Measurements from ENCODE around the gene CNNM2. TPM values are rescaled to one million over a fixed set of nuclear protein-coding genes. Genes with fewer than 3 reads are reported as not detected.

CNNM2 gene
- total RNA-seq, 2 experiments from 2014 or later: 7.7 to 8.1 TPM

GRCh38 chr10:103013416-103013815 lies 95.3 kb downstream of the CNNM2 start:
- no peaks in the 10 kb centered on the region for H3K9me3 Mint-ChIP-seq (ENCODE audit: insufficient read depth)
- H3K4me1 Mint-ChIP-seq (ENCODE audit: low read depth): no peaks in the 10 kb centered on the region
- DNase-seq: no peak
- no peaks in the 10 kb centered on the region for H3K36me3 Mint-ChIP-seq (ENCODE audit: low read depth)
- H3K27me3 Mint-ChIP-seq (ENCODE audit: low read depth): no peaks in the 10 kb centered on the region
- CTCF ChIA-PET: no interaction called here
- no peak for ATAC-seq
- H3K4me3 Mint-ChIP-seq: no peak overlapping the region
- POLR2A ChIA-PET: no interaction called here
- no peak overlapping the region for H3K27ac Mint-ChIP-seq

- ATAC-seq: no peak
- Mint-ChIP-seq H3K27me3 (ENCODE audit: low read depth) (peaks cover 3% of the 10 kb centered on the region), H3K36me3 (ENCODE audit: low read depth) (no peaks in the 10 kb centered on the region), H3K4me1 (ENCODE audit: low read depth) (no peaks in the 10 kb centered on the region), H3K27ac (no peak overlapping the region), H3K9me3 (ENCODE audit: insufficient read depth) (no peaks in the 10 kb centered on the region), H3K4me3 (no peak overlapping the region)
- ChIA-PET POLR2A (no interaction called here), CTCF (no interaction called here)
- DNase-seq: no peak
Measured at GRCh38 chr10:103019425-103019824, 101.3 kb downstream of the CNNM2 start.

DNA sequence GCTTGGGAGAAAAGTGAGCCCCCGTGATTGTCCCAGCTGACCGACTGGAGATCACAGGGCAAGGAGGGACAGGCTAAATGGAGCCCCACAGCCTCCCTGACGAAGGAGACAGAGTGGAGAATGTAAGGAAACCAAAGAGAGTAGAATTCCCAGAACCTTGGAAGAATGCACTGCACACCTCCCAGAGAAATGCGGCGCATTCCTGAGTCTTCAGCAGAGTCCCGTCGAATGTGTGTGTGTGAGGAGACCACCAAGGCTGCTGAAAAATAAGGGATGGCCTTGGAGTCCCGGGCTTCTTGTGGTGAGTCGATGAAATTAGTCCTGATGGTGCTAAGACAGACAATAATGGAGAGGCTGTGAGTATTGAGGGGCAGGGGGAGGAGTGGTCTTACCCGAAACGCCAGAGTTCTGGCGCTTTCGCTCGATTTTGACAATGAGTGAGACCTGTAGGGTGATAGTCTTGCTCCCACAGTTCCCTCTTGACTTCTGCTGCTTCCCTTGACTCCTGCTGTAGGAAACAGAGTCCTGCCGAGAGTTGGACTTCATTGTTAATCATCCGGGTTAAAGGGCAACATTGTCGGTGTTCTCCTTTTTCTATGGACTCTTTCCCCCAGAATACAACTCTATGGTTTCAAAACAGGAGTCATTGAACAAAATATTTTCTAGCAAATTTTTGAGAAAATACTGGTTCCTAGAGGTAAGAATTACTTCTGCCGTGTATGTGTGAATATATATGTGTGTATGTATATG lies 103.2 kb downstream of the CNNM2 start:
- Mint-ChIP-seq H3K9me3 (ENCODE audit: insufficient read depth) (no peaks in the 10 kb centered on the region), H3K36me3 (ENCODE audit: low read depth) (no peaks in the 10 kb centered on the region), H3K4me1 (ENCODE audit: low read depth) (no peaks in the 10 kb centered on the region), H3K4me3 (no peak overlapping the region), H3K27me3 (ENCODE audit: low read depth) (peaks cover 3% of the 10 kb centered on the region), H3K27ac (no peak overlapping the region)
- ChIA-PET POLR2A (no interaction called here), CTCF (no interaction called here)
- no peak for ATAC-seq
- no peak for DNase-seq

DNA sequence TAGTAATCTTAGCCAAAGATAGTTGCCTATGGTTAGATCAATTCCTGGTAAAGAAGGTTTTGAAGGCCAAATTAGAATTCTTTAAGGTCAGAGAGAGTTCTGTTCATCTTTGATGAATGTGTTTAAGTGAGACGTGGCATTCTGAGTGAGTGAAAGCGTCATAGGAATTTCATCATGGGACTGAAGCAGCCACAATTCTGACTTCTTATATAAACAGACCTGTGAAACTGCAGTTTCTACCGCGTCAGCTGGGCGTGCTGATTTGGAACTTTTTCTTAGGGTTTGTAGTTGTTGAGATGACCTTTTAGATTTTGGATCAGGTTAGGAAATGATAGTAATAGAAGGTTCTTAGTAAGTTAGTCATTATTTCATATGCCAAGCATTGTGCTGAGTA lies 103.8 kb downstream of the CNNM2 start:
- no peaks in the 10 kb centered on the region for H3K9me3 Mint-ChIP-seq (ENCODE audit: insufficient read depth)
- peaks cover 3% of the 10 kb centered on the region for H3K27me3 Mint-ChIP-seq (ENCODE audit: low read depth)
- H3K36me3 Mint-ChIP-seq (ENCODE audit: low read depth): no peaks in the 10 kb centered on the region
- no peak for ATAC-seq
- CTCF ChIA-PET: no interaction called here
- no peak for DNase-seq
- H3K4me1 Mint-ChIP-seq (ENCODE audit: low read depth): no peaks in the 10 kb centered on the region
- POLR2A ChIA-PET: no interaction called here
- no peak overlapping the region for H3K4me3 Mint-ChIP-seq
- no peak overlapping the region for H3K27ac Mint-ChIP-seq

DNA sequence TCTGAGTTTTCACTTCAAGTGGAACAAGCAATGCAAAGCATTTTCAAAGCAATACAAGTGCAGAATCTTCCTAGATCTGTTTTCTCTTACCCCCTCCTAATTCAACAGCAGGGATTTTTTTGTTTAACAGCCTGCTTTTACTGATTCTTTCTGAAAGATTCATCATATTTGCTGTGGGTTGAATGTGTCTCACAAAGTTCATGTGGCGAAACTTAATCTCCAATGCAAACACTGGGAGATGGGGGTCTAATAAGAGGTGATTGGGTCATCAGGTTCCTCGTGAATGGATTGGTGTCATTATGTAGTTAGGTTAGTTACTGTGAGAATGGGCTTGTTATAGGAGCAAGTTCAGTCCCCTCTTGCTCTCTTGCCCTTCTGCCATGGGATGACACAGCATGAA lies 107.6 kb downstream of the CNNM2 start:
- ChIA-PET CTCF (no interaction called here), POLR2A (no interaction called here)
- Mint-ChIP-seq H3K4me3 (no peak overlapping the region), H3K4me1 (ENCODE audit: low read depth) (no peaks in the 10 kb centered on the region), H3K27ac (no peak overlapping the region), H3K36me3 (ENCODE audit: low read depth) (no peaks in the 10 kb centered on the region), H3K9me3 (ENCODE audit: insufficient read depth) (no peaks in the 10 kb centered on the region), H3K27me3 (ENCODE audit: low read depth) (peaks cover under 1% of the 10 kb centered on the region)
- DNase-seq: no peak
- no peak for ATAC-seq

- Mint-ChIP-seq H3K9me3 (ENCODE audit: insufficient read depth) (no peaks in the 10 kb centered on the region), H3K4me1 (ENCODE audit: low read depth) (no peaks in the 10 kb centered on the region), H3K36me3 (ENCODE audit: low read depth) (no peaks in the 10 kb centered on the region), H3K4me3 (no peak overlapping the region), H3K27me3 (ENCODE audit: low read depth) (no peaks in the 10 kb centered on the region), H3K27ac (no peak overlapping the region)
- no peak for DNase-seq
- ATAC-seq: no peak
- ChIA-PET POLR2A (no interaction called here), CTCF (no interaction called here)
Measured at GRCh38 chr10:103038570-103038969, 120.5 kb downstream of the CNNM2 start.

DNA sequence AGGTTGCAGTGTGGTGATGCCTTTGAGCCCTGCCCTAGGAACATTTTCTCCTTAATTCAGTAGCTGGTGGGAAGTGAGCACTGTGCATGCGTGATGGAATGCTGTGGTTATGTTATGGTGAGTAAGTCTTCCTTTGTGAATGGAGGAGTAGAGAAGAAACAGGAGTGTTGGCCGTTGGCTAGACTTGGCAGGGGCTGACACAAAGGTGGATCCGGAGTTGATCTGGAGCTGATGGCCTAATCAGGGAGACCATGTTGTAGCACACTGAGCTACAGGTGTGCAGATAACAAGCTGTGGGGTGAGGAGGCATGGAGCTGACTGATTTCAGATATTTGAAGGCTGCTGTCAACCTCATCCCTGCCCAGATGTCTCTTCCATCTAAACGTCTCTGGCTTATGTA lies 122.3 kb downstream of the CNNM2 start:
- POLR2A ChIA-PET: no interaction called here
- H3K27ac Mint-ChIP-seq: no peak overlapping the region
- CTCF ChIA-PET: interaction anchor here (1.2 kb wide), 1 partner anchor 124 kb away, joined by 3 read pairs; no protein-coding TSS in a partner anchor
- no peak for DNase-seq
- H3K4me1 Mint-ChIP-seq (ENCODE audit: low read depth): no peaks in the 10 kb centered on the region
- no peak overlapping the region for H3K4me3 Mint-ChIP-seq
- H3K36me3 Mint-ChIP-seq (ENCODE audit: low read depth): no peaks in the 10 kb centered on the region
- no peaks in the 10 kb centered on the region for H3K27me3 Mint-ChIP-seq (ENCODE audit: low read depth)
- H3K9me3 Mint-ChIP-seq (ENCODE audit: insufficient read depth): no peaks in the 10 kb centered on the region
- no peak for ATAC-seq

DNA sequence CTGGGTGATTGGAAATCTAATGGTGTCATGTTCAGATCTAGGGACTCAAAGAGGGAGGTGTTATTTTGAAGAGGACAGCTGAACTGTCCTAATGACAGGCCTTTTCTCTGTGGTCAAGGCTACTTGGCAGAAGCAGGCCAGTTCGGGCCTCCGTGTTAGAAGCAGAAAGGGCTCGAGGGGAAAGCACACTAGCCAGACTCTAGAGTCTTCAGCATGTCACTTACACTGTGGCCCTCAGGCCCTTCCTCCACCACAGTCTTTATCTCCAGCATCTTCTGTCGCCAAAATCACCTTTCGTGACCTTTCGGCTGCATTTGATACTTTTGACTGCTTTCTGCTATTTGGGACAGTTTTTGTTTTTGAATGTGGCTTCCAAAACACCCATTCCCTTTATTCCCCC lies 123.3 kb downstream of the CNNM2 start:
- Mint-ChIP-seq H3K4me3 (no peak overlapping the region), H3K9me3 (ENCODE audit: insufficient read depth) (no peaks in the 10 kb centered on the region), H3K36me3 (ENCODE audit: low read depth) (no peaks in the 10 kb centered on the region), H3K27ac (no peak overlapping the region), H3K27me3 (ENCODE audit: low read depth) (no peaks in the 10 kb centered on the region), H3K4me1 (ENCODE audit: low read depth) (no peaks in the 10 kb centered on the region)
- ChIA-PET CTCF (no interaction called here), POLR2A (no interaction called here)
- DNase-seq (no peak), ATAC-seq (no peak)

DNA sequence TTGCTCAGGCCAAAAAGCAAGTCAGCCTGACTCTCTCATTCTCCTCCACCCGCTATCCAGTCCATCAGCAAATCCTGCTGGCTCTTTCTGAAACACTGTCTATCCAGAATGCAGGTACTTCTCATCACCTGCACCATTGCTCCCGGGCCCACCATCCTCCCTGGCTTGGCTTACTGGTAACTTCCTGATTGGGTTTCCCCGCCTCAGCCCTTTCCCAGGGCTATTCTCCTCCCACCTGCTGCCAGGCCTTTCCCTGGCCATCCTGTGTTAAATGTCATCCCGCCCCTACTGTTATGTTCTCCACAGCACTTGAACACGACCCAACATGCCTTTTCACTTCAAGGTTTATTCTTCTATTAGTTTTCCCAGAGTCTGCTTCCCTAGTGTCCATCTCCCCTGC lies 124.0 kb downstream of the CNNM2 start:
- DNase-seq: no peak
- ATAC-seq: no peak
- Mint-ChIP-seq H3K4me1 (ENCODE audit: low read depth) (no peaks in the 10 kb centered on the region), H3K27me3 (ENCODE audit: low read depth) (no peaks in the 10 kb centered on the region), H3K36me3 (ENCODE audit: low read depth) (no peaks in the 10 kb centered on the region), H3K4me3 (no peak overlapping the region), H3K27ac (no peak overlapping the region), H3K9me3 (ENCODE audit: insufficient read depth) (no peaks in the 10 kb centered on the region)
- ChIA-PET CTCF (no interaction called here), POLR2A (no interaction called here)

GRCh38 chr10:103042908-103043307 lies 124.8 kb downstream of the CNNM2 start:
- Mint-ChIP-seq H3K9me3 (ENCODE audit: insufficient read depth) (no peaks in the 10 kb centered on the region), H3K36me3 (ENCODE audit: low read depth) (no peaks in the 10 kb centered on the region), H3K27ac (no peak overlapping the region), H3K4me1 (ENCODE audit: low read depth) (no peaks in the 10 kb centered on the region), H3K27me3 (ENCODE audit: low read depth) (no peaks in the 10 kb centered on the region), H3K4me3 (no peak overlapping the region)
- ATAC-seq (no peak), DNase-seq (no peak)
- ChIA-PET CTCF (no interaction called here), POLR2A (no interaction called here)

GRCh38 chr10:103044942-103045489 lies 126.9 kb downstream of the CNNM2 start:
- H3K36me3 Mint-ChIP-seq (ENCODE audit: low read depth): no peaks in the 10 kb centered on the region
- H3K4me3 Mint-ChIP-seq: no peak overlapping the region
- CTCF ChIA-PET: interaction anchor here (1.3 to 1.4 kb wide), 2 partner anchors 9 to 25 kb away, joined by 3 read pairs; no protein-coding TSS in a partner anchor
- POLR2A ChIA-PET: interaction anchor here (1.1 kb wide), 1 partner anchor 127 kb away, joined by 3 read pairs; the partner anchor contains the start of gene CNNM2
- H3K9me3 Mint-ChIP-seq (ENCODE audit: insufficient read depth): no peaks in the 10 kb centered on the region
- no peak overlapping the region for H3K27ac Mint-ChIP-seq
- H3K27me3 Mint-ChIP-seq (ENCODE audit: low read depth): no peaks in the 10 kb centered on the region
- DNase-seq (no peak), ATAC-seq (no peak)
- H3K4me1 Mint-ChIP-seq (ENCODE audit: low read depth): no peaks in the 10 kb centered on the region

- no peak for DNase-seq
- H3K27me3 Mint-ChIP-seq (ENCODE audit: low read depth): no peaks in the 10 kb centered on the region
- H3K4me1 Mint-ChIP-seq (ENCODE audit: low read depth): no peaks in the 10 kb centered on the region
- H3K4me3 Mint-ChIP-seq: no peak overlapping the region
- H3K36me3 Mint-ChIP-seq (ENCODE audit: low read depth): no peaks in the 10 kb centered on the region
- H3K27ac Mint-ChIP-seq: no peak overlapping the region
- no peak for ATAC-seq
- H3K9me3 Mint-ChIP-seq (ENCODE audit: insufficient read depth): no peaks in the 10 kb centered on the region
- ChIA-PET CTCF (interaction anchor here (1.3 to 1.4 kb wide), 2 partner anchors 8 to 24 kb away, joined by 3 read pairs; no protein-coding TSS in a partner anchor), POLR2A (interaction anchor here (1.1 kb wide), 1 partner anchor 128 kb away, joined by 3 read pairs; the partner anchor contains the start of gene CNNM2)
Measured at GRCh38 chr10:103045961-103046360, 127.9 kb downstream of the CNNM2 start.

DNA sequence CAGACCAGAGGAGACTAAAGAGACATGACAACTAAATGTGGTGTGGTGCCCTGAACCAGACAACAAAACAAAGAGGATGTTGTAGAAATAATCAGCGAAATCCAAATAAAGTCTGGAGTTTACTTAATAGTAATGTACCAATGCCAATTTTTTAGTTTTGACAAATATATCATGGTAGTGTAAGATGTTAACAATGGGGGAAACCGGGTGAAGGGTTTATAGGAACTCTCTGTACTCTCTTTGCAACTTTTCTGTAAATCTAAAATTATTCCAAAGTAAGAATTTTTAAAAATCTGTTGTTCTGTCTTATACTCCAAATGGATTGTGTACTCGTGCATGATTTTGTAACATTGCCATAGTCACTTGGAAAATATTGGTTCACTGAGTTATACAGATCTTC lies 129.3 kb downstream of the CNNM2 start:
- no peaks in the 10 kb centered on the region for H3K9me3 Mint-ChIP-seq (ENCODE audit: insufficient read depth)
- no peak overlapping the region for H3K4me3 Mint-ChIP-seq
- H3K36me3 Mint-ChIP-seq (ENCODE audit: low read depth): no peaks in the 10 kb centered on the region
- ChIA-PET POLR2A (no interaction called here), CTCF (no interaction called here)
- DNase-seq: no peak
- no peak for ATAC-seq
- no peaks in the 10 kb centered on the region for H3K27me3 Mint-ChIP-seq (ENCODE audit: low read depth)
- H3K4me1 Mint-ChIP-seq (ENCODE audit: low read depth): no peaks in the 10 kb centered on the region
- H3K27ac Mint-ChIP-seq: no peak overlapping the region
